HL-60 (cell line): ENCODE results near the gene SHB.

Experiments
- GABPA ChIP-seq: IDR thresholded peaks from 2 replicates; pipeline ENCODE4 v1.6.1; 2012; ENCODE audit warnings: low read depth
- POLR2AphosphoS5 ChIP-seq: IDR thresholded peaks from 2 replicates; pipeline ENCODE4 v1.6.1; 2012; ENCODE audit warnings: low read depth
- TF ChIP-seq, protein P1 (sequence below): IDR thresholded peaks from one replicate; pipeline ENCODE4 v1.5.1; 2011; ENCODE audit warnings: low read length, control low read depth, inconsistent platforms; ENCODE audit not compliant: insufficient read depth

DNA sequence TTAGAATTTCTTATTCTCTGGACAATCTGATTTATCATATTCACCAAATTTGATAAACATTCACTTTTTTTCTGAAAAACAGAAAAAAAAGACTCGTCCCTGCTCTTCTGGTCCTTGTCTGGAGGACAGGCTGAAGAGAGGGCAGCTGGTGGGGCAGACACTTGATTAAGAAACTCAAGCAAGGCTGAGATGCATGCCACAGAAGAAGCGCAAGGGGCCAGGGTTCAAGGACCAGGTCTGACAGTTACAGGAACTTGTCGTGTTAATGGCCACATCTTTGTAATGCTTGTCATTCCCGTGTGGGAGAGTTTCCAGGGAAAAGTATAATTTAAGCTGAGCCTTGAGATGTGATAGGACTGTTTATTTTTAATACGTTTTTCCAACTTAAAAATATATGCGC is 40.6 kb upstream of the SHB start:
- TF ChIP-seq, protein P1, sequence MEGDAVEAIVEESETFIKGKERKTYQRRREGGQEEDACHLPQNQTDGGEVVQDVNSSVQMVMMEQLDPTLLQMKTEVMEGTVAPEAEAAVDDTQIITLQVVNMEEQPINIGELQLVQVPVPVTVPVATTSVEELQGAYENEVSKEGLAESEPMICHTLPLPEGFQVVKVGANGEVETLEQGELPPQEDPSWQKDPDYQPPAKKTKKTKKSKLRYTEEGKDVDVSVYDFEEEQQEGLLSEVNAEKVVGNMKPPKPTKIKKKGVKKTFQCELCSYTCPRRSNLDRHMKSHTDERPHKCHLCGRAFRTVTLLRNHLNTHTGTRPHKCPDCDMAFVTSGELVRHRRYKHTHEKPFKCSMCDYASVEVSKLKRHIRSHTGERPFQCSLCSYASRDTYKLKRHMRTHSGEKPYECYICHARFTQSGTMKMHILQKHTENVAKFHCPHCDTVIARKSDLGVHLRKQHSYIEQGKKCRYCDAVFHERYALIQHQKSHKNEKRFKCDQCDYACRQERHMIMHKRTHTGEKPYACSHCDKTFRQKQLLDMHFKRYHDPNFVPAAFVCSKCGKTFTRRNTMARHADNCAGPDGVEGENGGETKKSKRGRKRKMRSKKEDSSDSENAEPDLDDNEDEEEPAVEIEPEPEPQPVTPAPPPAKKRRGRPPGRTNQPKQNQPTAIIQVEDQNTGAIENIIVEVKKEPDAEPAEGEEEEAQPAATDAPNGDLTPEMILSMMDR, result no peak
- TF ChIP-seq GABPA, result no peak
- no peak for TF ChIP-seq POLR2AphosphoS5
